ENCODE measurements around the gene IER5.

GRCh38 chr1:181106479-181106878 is 18.0 kb downstream of the IER5 start:
- no peak for TF ChIP-seq POLR2AphosphoS5 (IDR thresholded peaks at IDR 0.05)
- no peak for TF ChIP-seq POLR2A (IDR thresholded peaks at IDR 0.05)
- no peak for TF ChIP-seq CTCF (IDR thresholded peaks at IDR 0.05)
